Stomach smooth muscle (tissue), 2 donors: ENCODE results near the gene CMAS.
"Not testable (repeated sequence)": the region's sequence is repeated elsewhere in the genome, so short reads cannot be mapped to it uniquely, and the experiment has no call there.

Experiments used
- H3K27ac ChIP-seq: one replicate; pipeline ENCODE4 v1.7.0; 2013; ENCODE audit warnings: mild to moderate bottlenecking, low read length, inconsistent platforms
- H3K27me3 ChIP-seq, 2 donors: one replicate each; pipeline ENCODE4 v1.7.0; 2013; ENCODE audit warnings: low read length in 2 of 2; ENCODE audit not compliant: insufficient read depth in 2 of 2, control insufficient read depth in 1 of 2
- H3K36me3 ChIP-seq, 2 donors: one replicate each; pipeline ENCODE4 v1.7.0; 2013; ENCODE audit warnings: low read length in 2 of 2; ENCODE audit not compliant: control insufficient read depth in 2 of 2, insufficient read depth in 2 of 2
- H3K4me1 ChIP-seq: one replicate; pipeline ENCODE4 v1.7.0; 2013; ENCODE audit warnings: low read length; ENCODE audit not compliant: control insufficient read depth, insufficient read depth
- H3K4me3 ChIP-seq, 2 donors: one replicate each; pipeline ENCODE4 v1.7.0; 2013; ENCODE audit warnings: low read length in 2 of 2
- H3K9ac ChIP-seq, 2 donors: one replicate each; pipeline ENCODE4 v1.7.0; 2013; ENCODE audit warnings: low read length in 2 of 2, mild to moderate bottlenecking in 1 of 2
- H3K9me3 ChIP-seq, 2 donors: one replicate each; pipeline ENCODE4 v1.7.0; 2013; ENCODE audit warnings: low read length in 2 of 2; ENCODE audit not compliant: control insufficient read depth in 2 of 2
- donor health status: healthy.
- donor health status: Pancreatic carcinoma.

Gene CMAS

DNA sequence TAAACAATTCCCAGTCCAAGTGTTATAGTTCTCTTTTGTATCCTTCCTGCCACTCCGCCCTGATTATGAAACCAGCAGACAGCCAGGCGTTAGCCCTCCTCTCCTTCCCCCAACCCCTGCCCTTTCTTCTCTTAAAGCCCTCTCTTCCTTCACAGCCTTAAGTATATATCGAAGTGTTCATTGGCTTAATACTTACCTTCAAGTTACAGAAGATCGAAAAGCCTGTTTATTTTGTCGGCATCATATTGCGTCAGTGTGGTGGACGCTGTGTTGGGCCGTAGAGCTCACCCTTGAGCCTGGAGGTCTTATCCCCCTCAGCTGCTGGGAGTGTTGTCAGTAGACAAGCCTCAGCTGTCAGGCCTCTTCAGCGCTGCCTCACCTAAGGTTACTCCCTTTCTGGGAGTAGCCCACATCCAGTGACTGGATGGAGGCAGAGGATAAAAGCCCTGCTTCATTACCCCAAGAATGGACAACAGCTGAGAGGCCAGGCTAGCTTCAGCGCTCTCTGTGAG lies 36.2 kb downstream of the CMAS start:
- H3K9ac ChIP-seq = no peak overlapping the region
- no peaks in the 10 kb centered on the region for H3K9me3 ChIP-seq
- no peaks in the 10 kb centered on the region for H3K36me3 ChIP-seq
- H3K27ac ChIP-seq = no peak overlapping the region
- H3K27me3 ChIP-seq = no peaks in the 10 kb centered on the region
- H3K4me3 ChIP-seq = no peak overlapping the region
- no peaks in the 10 kb centered on the region for H3K4me1 ChIP-seq

DNA sequence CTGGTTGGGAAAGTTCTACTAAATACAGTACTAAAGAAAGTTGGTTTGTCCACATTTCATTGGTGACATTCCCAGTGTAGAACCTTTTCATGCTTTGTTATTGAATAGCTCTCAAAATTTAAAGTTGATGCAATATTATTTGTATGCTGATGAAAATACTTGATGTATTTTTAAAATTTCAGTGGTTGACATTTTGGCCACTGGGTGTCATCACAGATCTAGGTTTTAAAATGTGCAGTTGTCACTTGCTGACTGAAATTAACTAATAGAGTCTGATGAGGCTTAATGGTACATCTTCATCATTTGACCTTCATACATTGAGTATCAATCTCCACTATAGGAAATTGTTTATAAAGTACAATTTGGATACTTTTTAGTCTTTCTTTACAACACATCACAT lies 37.1 kb downstream of the CMAS start:
- H3K36me3 ChIP-seq = no peaks in the 10 kb centered on the region
- H3K27ac ChIP-seq = no peak overlapping the region
- H3K4me1 ChIP-seq = no peaks in the 10 kb centered on the region
- H3K27me3 ChIP-seq = no peaks in the 10 kb centered on the region
- no peaks in the 10 kb centered on the region for H3K9me3 ChIP-seq
- no peak overlapping the region for H3K9ac ChIP-seq
- no peak overlapping the region for H3K4me3 ChIP-seq

DNA sequence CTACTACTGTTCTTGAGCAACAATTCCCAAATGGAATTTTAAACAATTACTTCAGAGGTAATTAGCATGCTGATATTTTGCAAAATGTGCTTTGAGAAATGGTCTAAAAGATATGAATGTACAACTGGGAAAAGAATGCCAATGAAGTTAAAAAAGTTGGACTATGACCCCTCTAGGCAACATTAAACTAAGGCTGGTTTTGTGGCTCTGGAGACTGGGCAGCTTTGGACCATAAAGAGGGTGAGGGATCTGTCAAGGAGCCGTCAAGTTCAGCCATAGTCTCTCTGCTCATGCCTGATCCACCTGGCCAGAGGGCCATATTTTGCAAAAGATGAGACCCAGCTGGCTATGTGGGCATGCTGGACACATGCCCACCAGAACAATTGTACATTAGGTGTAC lies 38.8 kb downstream of the CMAS start:
- no peaks in the 10 kb centered on the region for H3K4me1 ChIP-seq
- no peaks in the 10 kb centered on the region for H3K9me3 ChIP-seq
- H3K27me3 ChIP-seq = no peaks in the 10 kb centered on the region
- no peak overlapping the region for H3K9ac ChIP-seq
- no peak overlapping the region for H3K27ac ChIP-seq
- no peaks in the 10 kb centered on the region for H3K36me3 ChIP-seq
- no peak overlapping the region for H3K4me3 ChIP-seq

DNA sequence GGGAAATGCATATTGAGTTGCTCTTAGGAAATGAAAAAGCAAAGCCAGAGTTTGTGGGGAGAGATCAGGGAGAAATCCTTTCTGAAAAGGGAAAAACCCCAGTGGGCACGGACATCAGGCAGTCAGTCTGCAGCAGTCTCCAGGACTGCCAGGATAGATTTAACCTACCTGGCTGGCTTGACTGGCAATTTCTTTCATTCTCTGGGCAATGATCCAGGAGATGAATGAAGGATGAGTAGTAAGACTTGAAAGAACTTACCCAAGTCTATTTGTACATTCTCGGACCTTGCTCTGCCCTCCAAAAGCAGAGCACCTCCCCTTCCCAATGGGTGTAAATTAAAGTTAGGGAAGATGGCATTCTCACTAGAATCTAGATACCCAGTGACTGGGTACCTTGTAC lies 42.9 kb downstream of the CMAS start:
- Histone ChIP-seq H3K36me3 (no peaks in the 10 kb centered on the region), H3K9me3 (no peaks in the 10 kb centered on the region), H3K27ac (no peak overlapping the region), H3K4me1 (no peaks in the 10 kb centered on the region), H3K4me3 (no peak overlapping the region), H3K27me3 (no peaks in the 10 kb centered on the region), H3K9ac (no peak overlapping the region)

DNA sequence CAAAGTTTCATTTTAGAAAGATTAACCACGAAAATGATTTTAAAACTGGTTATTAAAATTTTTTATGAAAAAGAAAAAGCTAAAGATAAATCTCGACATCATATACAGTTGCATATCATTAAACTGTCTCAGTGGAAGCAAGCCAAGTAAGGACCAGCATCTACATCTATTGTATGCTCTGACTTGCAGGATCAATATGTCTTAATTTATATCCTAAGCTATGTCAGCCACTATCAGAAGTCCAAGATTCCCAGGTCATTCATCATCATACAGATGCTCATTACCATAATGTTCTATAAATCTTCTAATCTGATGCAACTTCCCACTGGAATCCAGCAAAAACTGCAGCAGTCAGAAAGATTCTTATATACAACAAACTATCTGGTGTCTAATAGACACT lies 43.5 kb downstream of the CMAS start:
- H3K9me3 ChIP-seq = no peaks in the 10 kb centered on the region
- no peaks in the 10 kb centered on the region for H3K27me3 ChIP-seq
- no peak overlapping the region for H3K9ac ChIP-seq
- no peak overlapping the region for H3K27ac ChIP-seq
- no peaks in the 10 kb centered on the region for H3K4me1 ChIP-seq
- no peaks in the 10 kb centered on the region for H3K36me3 ChIP-seq
- H3K4me3 ChIP-seq = no peak overlapping the region

DNA sequence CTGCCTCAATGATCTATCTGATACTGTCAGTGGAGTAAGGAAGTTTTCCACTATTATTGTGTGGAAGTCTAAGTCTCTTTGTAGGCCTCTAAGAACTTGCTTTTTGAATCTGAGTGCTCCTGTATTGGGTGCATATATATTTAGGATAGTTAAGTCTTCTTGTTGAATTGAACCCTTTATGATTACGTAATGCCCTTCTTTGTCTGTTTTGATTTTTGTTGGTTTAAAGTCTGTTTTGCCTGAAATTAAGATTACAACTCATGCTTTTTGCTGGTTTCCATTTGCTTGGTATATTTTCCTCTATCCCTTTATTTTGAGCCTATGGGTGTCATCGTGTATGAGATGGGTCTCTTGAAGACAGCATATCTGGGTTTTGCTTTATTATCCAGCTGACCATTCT lies 53.0 kb downstream of the CMAS start:
- H3K9me3 ChIP-seq, H3K27ac ChIP-seq, H3K36me3 ChIP-seq, H3K4me1 ChIP-seq, H3K27me3 ChIP-seq, H3K9ac ChIP-seq, H3K4me3 ChIP-seq: not testable (repeated sequence)

DNA sequence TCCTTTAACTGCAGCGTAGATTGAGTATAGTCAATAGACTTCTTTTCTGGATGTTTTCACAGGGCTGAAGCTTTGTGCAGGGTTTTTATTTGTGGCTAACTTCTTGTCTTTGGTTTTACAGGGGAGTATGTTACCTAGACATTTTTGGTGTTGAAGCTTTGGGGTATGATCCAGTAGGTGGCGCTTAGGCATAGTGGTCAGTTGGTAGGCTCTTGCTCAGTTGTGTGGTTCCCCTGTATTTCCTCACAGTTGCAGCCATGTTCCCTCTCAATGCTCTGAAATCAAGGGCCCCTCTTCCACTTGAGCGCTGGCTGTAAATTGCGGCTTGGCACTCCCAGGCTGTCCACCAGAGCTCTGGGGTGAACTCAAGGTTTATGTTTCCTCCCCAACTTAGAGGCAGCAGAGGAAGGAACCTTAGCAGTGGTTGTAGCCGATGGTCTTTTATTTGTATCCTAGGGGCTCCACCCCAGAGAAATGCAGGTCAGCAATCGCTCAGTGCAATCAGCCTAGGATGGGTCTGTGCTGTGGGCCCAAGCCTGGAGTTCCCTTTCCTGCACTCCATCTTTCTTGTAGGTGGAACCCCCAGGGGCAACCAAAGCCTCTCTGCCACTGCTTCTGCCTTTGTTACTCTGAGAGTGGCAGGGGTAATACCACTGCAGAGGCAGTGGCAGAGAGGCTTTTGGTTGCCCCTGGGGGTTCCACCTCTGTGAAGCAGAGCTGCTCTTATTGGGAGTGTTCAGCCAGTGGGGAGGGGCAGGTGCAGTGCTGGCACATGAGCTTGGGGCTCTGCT lies 55.1 kb downstream of the CMAS start:
- Histone ChIP-seq H3K4me3 (no peak overlapping the region), H3K9me3 (no peaks in the 10 kb centered on the region), H3K9ac (no peak overlapping the region), H3K27me3 (peaks cover 0 to 5% of the 10 kb centered on the region in 2 donors), H3K36me3 (no peaks in the 10 kb centered on the region), H3K27ac (no peak overlapping the region), H3K4me1 (no peaks in the 10 kb centered on the region)

DNA sequence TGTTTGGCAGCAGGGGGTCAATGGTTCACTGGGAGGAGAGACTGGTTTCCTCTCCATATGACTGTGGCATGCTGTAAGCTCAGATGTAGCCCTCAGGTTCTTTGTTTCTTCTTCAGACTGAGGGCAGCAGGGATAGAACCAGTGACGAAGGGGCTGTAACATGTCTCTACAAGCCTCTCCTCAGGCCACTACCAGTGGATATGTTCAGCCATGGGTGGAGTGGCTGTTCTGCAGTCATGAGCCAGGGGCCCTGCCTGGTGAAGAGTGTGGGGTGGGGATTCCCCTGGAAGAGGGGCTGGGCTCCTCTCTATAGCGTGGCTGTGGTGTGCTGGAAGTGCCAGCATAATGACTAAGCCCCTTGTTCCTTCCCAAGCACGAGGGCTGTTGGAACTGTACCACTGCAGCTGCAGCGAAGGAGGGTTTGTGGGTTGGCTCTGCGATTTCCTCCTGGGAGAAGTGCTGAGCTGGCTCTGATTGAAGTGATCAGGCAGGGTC lies 55.8 kb downstream of the CMAS start:
- no peak overlapping the region for H3K9ac ChIP-seq
- no peaks in the 10 kb centered on the region for H3K9me3 ChIP-seq
- H3K4me3 ChIP-seq = no peak overlapping the region
- no peaks in the 10 kb centered on the region for H3K4me1 ChIP-seq
- H3K27me3 ChIP-seq = peaks cover 0 to 5% of the 10 kb centered on the region in 2 donors
- H3K36me3 ChIP-seq = no peaks in the 10 kb centered on the region
- no peak overlapping the region for H3K27ac ChIP-seq

DNA sequence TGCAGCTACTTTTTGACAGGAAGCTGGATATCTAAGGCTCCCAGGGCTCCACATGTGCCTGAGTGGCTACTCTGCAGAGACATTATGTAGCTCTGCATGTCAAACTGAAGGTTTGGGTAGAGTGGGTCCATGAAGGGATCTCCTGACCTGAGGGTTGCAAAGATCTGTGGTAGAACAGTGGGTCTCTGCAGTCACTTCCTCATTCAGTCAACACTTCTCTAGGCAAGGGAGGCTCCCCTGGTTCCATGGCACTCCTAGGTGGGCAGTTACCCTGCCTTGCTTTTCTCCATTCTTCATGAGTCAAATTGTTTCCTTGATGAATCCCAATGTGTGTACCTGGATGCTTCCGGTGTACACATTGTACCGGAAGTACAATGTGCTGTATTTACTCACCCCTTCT lies 57.4 kb downstream of the CMAS start:
- Histone ChIP-seq H3K4me3 (no peak overlapping the region), H3K27me3 (peaks cover 0 to 5% of the 10 kb centered on the region in 2 donors), H3K9me3 (peaks cover 0 to 3% of the 10 kb centered on the region in 2 donors), H3K4me1 (no peaks in the 10 kb centered on the region), H3K9ac (no peak overlapping the region), H3K27ac (no peak overlapping the region), H3K36me3 (no peaks in the 10 kb centered on the region)

DNA sequence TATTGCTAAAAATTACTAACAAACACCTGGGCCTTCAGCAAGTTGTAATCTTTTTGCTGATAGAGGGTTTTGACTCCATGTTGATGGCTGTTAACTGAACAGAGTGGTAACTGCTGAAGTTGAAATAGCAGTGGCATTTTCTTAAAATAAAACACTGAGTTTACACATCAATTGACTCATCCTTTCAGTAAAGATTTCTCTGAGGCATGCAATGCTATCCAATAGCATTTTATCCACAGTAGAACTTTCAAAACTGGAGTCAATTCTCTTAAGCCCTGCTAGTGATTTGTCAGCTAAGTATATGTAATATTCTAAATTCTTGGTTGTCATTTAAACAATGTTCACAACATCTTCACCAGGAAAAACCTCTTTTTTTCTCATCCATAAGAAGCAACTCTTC lies 59.5 kb downstream of the CMAS start:
- Histone ChIP-seq H3K27ac (no peak overlapping the region), H3K27me3 (peaks cover 0 to 5% of the 10 kb centered on the region in 2 donors), H3K9ac (no peak overlapping the region), H3K4me1 (no peaks in the 10 kb centered on the region), H3K9me3 (peaks cover 0 to 3% of the 10 kb centered on the region in 2 donors), H3K4me3 (no peak overlapping the region), H3K36me3 (no peaks in the 10 kb centered on the region)

DNA sequence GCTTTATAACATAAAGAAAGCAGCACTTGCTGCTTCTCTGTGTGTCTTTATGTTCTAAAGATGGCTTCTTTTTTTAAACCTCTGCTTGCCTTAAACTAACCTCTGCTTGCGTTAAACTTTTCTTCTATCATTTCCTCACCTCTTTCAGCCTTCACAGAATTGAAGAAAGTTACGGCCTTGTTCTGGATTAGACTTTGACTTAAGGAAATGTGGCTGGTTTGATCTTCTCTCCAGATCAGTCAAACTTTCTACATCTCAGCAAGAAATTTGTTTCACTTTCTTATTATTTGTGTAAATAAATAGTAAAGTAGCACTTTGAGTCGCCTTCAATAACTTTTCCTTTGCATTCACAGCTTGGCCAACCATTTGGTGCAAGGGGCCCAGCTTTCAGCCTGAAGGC lies 64.2 kb downstream of the CMAS start:
- Histone ChIP-seq H3K27ac (no peak overlapping the region), H3K36me3 (no peaks in the 10 kb centered on the region), H3K9me3 (peaks cover 0 to 3% of the 10 kb centered on the region in 2 donors), H3K4me3 (no peak overlapping the region), H3K4me1 (no peaks in the 10 kb centered on the region), H3K27me3 (no peaks in the 10 kb centered on the region), H3K9ac (no peak overlapping the region)
